ENCODE data around the gene SNHG17.
"Not testable (repeated sequence)": the region's sequence is repeated elsewhere in the genome, so short reads cannot be mapped to it uniquely, and the experiment has no call there.

Gene SNHG17

GRCh38 chr20:38377838-38378237 lies 57.3 kb downstream of the SNHG17 start:
- in situ Hi-C loops (cut with MboI; ENCODE audit: low sequenced_read_pairs) = not testable (repeated sequence)

GRCh38 chr20:38377039-38377685 lies 58.0 kb downstream of the SNHG17 start:
- in situ Hi-C loops (cut with MboI; ENCODE audit: low sequenced_read_pairs) = no loop called here

- in situ Hi-C loops (cut with MboI; ENCODE audit: low sequenced_read_pairs) = no loop called here
Observed at GRCh38 chr20:38373898-38374297, 61.2 kb downstream of the SNHG17 start.

- in situ Hi-C loops (cut with MboI; ENCODE audit: low sequenced_read_pairs) = no loop called here
Observed at GRCh38 chr20:38373231-38373867, 61.8 kb downstream of the SNHG17 start.

- in situ Hi-C loops (cut with MboI; ENCODE audit: low sequenced_read_pairs) = no loop called here
Observed at GRCh38 chr20:38372806-38373205, 62.3 kb downstream of the SNHG17 start.
